HG03432 (cell line): Measurements from ENCODE around the gene TTC14.

ENCODE experiments used
- ATAC-seq: cut with Tn5 transposase; IDR thresholded peaks from one replicate; pipeline ENCODE4 v1.9.1; 2021; ENCODE audit warnings: mild to moderate bottlenecking, moderate library complexity; ENCODE audit not compliant: unreplicated experiment

Gene TTC14

DNA sequence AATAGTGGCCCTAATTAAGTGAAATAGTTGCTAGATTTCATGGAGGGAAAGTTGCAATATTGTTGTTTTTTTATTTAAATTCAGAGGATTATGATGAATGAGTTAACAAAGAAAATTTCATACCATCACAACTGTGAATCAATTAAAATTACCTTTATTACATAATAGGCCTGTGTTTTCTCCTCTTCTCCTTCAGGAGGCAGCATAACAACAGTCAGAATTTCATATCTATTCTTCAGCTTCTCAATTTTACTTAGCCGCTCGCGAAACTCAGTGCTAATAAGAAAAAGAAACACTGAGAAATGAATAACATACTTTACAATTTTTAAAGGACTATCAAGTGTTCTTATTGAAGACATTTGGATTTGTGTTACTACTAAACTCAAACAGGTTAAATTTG lies 29.4 kb downstream of the TTC14 start:
- ATAC-seq = no peak

DNA sequence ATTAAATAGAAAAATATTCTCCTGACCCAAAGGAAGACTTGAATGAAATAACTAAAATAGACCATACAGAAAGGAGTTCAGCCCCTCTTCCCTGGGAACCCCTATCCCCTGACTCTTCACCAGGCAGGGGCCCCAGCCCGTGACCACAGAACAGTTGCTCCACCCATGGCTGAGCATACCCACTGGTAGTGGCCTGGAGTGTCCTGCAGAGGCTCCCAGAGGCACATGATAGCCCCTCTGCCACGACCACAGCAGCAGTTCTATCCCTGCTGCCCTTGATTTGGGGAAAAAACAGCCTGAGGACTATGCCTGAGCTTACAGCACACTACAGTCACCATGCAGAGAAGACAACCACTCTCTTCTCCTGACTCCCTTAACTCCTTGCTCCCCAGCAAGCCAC lies 31.8 kb downstream of the TTC14 start:
- no peak for ATAC-seq

DNA sequence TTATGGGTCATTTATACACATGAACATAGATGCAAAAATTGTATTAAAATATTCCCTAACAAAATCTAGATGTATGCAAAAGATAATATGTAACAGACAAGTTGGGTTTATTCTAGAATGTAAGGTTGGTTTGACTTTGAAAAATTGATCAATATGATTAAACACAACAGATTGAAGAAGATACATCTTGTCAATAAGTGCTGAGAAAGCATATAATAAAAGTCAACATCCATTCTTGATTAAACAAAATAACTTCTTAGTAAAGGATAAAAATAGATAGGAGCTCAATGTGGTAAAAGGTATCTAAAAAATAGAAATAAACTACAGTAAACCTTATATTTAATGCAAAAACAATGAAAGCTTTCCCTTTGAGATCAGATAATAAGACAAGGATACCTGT lies 39.0 kb downstream of the TTC14 start:
- ATAC-seq = no peak

DNA sequence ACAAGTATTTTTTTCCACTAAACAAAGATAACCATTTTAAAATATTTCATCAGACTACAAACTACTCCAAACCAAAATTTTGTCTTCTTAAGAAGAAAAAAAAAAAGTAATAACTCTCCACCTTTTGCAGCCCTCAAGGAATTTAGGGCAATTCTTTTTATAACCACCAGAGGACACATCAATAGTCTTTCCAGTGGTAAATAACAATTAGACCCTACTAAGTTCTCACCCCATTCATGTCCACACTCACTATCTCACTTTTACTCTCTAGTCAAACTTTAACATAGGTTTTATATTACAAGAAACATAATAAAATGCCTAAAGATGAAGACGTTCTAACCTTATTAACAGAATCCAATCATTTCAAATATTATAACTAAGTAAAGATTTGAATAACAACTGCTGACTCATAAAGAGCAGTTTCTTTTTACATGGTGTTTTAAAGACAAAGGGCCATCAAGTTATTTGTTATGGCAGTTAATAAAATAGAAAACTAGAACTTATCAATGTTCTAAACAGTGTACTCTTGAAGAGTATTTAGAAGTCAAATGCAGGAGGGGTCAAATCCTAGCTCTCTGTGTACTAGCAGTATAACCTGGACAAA lies 44.3 kb downstream of the TTC14 start:
- peak; percentile 74 for ATAC-seq

DNA sequence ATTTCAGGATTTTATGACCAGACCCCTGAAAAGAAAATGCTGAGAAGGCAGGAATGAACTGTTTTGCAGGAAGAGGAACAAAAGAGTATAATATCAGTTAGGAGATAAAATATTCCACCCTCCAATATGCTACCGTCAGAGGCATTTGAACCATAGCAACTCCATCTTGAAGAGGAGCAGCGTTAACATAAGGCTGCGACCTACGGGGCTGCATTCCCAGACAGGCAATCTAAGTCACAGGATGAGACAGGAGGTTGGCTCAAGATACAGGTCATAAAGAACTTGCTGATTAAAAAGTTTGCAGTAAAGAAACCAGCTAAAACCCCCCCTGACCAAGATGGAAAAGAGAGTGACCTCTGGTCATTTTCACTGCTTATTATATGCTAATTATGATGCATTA lies 54.4 kb downstream of the TTC14 start:
- no peak for ATAC-seq

DNA sequence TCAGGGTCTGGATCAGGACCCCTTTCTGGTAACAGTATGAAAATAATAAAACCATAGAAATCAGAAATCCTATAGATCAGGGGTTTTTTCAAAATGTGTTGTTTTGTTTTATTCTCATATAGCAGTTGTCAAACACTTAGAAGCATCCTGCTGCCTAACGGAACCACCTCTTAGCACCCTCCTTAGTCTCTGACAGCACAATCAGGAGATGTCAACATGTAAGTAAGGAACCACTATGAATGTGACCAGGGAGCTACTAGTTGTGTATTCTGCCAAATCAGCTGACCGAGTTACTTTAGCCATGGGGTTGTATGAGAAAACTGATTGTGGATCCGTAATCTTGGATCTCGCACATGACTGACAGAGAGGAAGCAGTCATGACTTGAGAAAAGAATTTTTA lies 55.1 kb downstream of the TTC14 start:
- ATAC-seq = no peak
